Right cardiac atrium (tissue), 5 donors: ENCODE data around the gene KLHL10. TPM values are rescaled to one million over a fixed set of nuclear protein-coding genes. Genes with fewer than 3 reads are reported as not detected.
"Not testable (repeated sequence)": the region's sequence is repeated elsewhere in the genome, so short reads cannot be mapped to it uniquely, and the experiment has no call there.

Source experiments
- ATAC-seq, 2 donors: fragments of 200-7000 bp; cut with Tn5 transposase; one replicate each; pipeline versions ENCODE4 v1.8.0 to v1.9.1; 2020; ENCODE audit warnings: moderate library complexity in 2 of 2, mild to moderate bottlenecking in 1 of 2
- DNase-seq, 3 donors: peaks; one replicate each; pipeline ENCODE4 v3.0.0-alpha.2; 2020
- H3K27ac ChIP-seq: one replicate; pipeline ENCODE4 v1.5.1; 2013; ENCODE audit warnings: mild to moderate bottlenecking, low read length, control low read depth, moderate library complexity
- H3K27me3 ChIP-seq: one replicate; pipeline ENCODE4 v1.6.1; 2013; ENCODE audit not compliant: control insufficient read depth, insufficient read depth
- H3K4me1 ChIP-seq: one replicate; pipeline ENCODE4 v1.6.1; 2013; ENCODE audit warnings: low read length; ENCODE audit not compliant: control insufficient read depth, insufficient read depth
- H3K4me3 ChIP-seq: one replicate; pipeline ENCODE4 v1.5.1; 2013; ENCODE audit warnings: low read length, control low read depth
- H3K9me3 ChIP-seq: one replicate; pipeline ENCODE4 v1.6.1; 2013; ENCODE audit warnings: low read length; ENCODE audit not compliant: control insufficient read depth
- WGBS: extraction: QIAGEN DNeasy Blood & Tissue Kit; methylation state at CpG from one replicate; pipeline ENCODE4 v1.1.7; 2013; 5-methylcytosine and 5-hydroxymethylcytosine counted together
- intact Hi-C, 4 donors: fragments of 100-400 bp; cut with DNase I; formaldehyde crosslinking; loops; one replicate each; pipeline versions ENCODE4 v1.11.0 to v1.14.0; 2022 to 2023
- polyA plus RNA-seq: library from polyadenylated mRNA; stranded (reverse); fragments of 200-250 nt; gene quantifications from one replicate; pipeline ENCODE4 v1.2.3, GENCODE V29; 2013
- total RNA-seq, 4 donors: library from RNA; stranded (reverse); fragmentation: NEBNext Ultra II Directional; extraction: Animal tissue kit (Norgen Biotek cat#: 25700); gene quantifications; one replicate each; pipeline ENCODE4 v1.2.1, GENCODE V29; 2021
- donor health status: healthy with polysubstance abuse.
- donor health status: DM: no; HTN: yes; CAD: no.
- donor health status: DM: no; HTN: no; CAD: no.
- donor health status: DM: no; HTN: yes; CAD: no; lungs with severe emphysema.
- donor health status: DM: yes; HTN: yes; CAD: no.

The KLHL10 gene
- total and polyA plus RNA-seq, 5 donors: 0.09 to 0.33 (median 0.27) TPM; not detected in 1

GRCh38 chr17:41864498-41864835 lies 26.8 kb downstream of the KLHL10 start:
- H3K4me3 ChIP-seq: peak overlapping the region; percentile 87
- no peak for DNase-seq
- intact Hi-C loops: no loop called here
- WGBS: under 1% methylated on average over 25 of the region's 25 CpGs
- H3K4me1 ChIP-seq: peaks cover 4% of the 10 kb centered on the region
- peak overlapping the region; percentile 91 for H3K27ac ChIP-seq
- ATAC-seq: no peak
- no peaks in the 10 kb centered on the region for H3K9me3 ChIP-seq
- no peaks in the 10 kb centered on the region for H3K27me3 ChIP-seq

GRCh38 chr17:41864836-41865595 lies 27.4 kb downstream of the KLHL10 start, which contains the start of gene KLHL11:
KLHL11 (minus strand) TSS chr17:41865423; CDS start chr17:41865370, 53 bp downstream.
- H3K27ac ChIP-seq: peak within 1 kb of the TSS; percentile 91
- H3K4me3 ChIP-seq: peak within 1 kb of the TSS; percentile 87
- H3K27me3 ChIP-seq: no peaks in the 10 kb centered on the region
- H3K9me3 ChIP-seq: no peaks in the 10 kb centered on the region
- ATAC-seq (peak; percentile 97 to 98), DNase-seq (peak; percentile 90 to 95 (median 94))
- H3K4me1 ChIP-seq: peaks cover 4% of the 10 kb centered on the region
- under 1% methylated on average over 90 of the region's 90 CpGs for WGBS
- intact Hi-C loops: no loop called here

GRCh38 chr17:41865596-41865893 lies 27.9 kb downstream of the KLHL10 start:
- 1% methylated on average over 10 of the region's 10 CpGs for WGBS
- DNase-seq (no peak), ATAC-seq (no peak)
- Histone ChIP-seq H3K27ac (peak overlapping the region; percentile 74), H3K9me3 (no peaks in the 10 kb centered on the region), H3K4me3 (peak overlapping the region; percentile 26), H3K27me3 (no peaks in the 10 kb centered on the region), H3K4me1 (peaks cover 4% of the 10 kb centered on the region)
- intact Hi-C loops: no loop called here

- Histone ChIP-seq H3K27me3 (no peaks in the 10 kb centered on the region), H3K4me1 (peaks cover under 1% of the 10 kb centered on the region), H3K27ac (no peak overlapping the region), H3K9me3 (no peaks in the 10 kb centered on the region), H3K4me3 (no peak overlapping the region)
- ATAC-seq: no peak
- no peak for DNase-seq
- 63% methylated on average over 3 of the region's 3 CpGs for WGBS
- intact Hi-C loops: no loop called here
Observed at GRCh38 chr17:41868568-41868967, 30.9 kb downstream of the KLHL10 start.

- H3K27me3 ChIP-seq: no peaks in the 10 kb centered on the region
- DNase-seq (no peak), ATAC-seq (no peak)
- WGBS: 71% methylated on average over 9 of the region's 9 CpGs
- no peak overlapping the region for H3K27ac ChIP-seq
- intact Hi-C loops: no loop called here
- H3K9me3 ChIP-seq: no peaks in the 10 kb centered on the region
- H3K4me1 ChIP-seq: no peaks in the 10 kb centered on the region
- no peak overlapping the region for H3K4me3 ChIP-seq
Observed at GRCh38 chr17:41869426-41869825, 31.8 kb downstream of the KLHL10 start.

- Histone ChIP-seq H3K4me3 (no peak overlapping the region), H3K27me3 (no peaks in the 10 kb centered on the region), H3K9me3 (no peaks in the 10 kb centered on the region), H3K4me1 (no peaks in the 10 kb centered on the region), H3K27ac (no peak overlapping the region)
- DNase-seq: no peak
- no peak for ATAC-seq
- intact Hi-C loops: no loop called here
- 77% methylated on average over 2 of the region's 2 CpGs for WGBS
Observed at GRCh38 chr17:41870097-41870496, 32.5 kb downstream of the KLHL10 start.

- H3K4me1 ChIP-seq: no peaks in the 10 kb centered on the region
- no peak for ATAC-seq
- WGBS: 68% methylated on average over 7 of the region's 7 CpGs
- intact Hi-C loops: no loop called here
- no peak for DNase-seq
- no peak overlapping the region for H3K4me3 ChIP-seq
- H3K27me3 ChIP-seq: no peaks in the 10 kb centered on the region
- H3K9me3 ChIP-seq: no peaks in the 10 kb centered on the region
- no peak overlapping the region for H3K27ac ChIP-seq
Observed at GRCh38 chr17:41870627-41871026, 33.0 kb downstream of the KLHL10 start.

- no peaks in the 10 kb centered on the region for H3K4me1 ChIP-seq
- no peak for DNase-seq
- no peak overlapping the region for H3K4me3 ChIP-seq
- no peaks in the 10 kb centered on the region for H3K9me3 ChIP-seq
- no peak overlapping the region for H3K27ac ChIP-seq
- 95% methylated on average over 10 of the region's 10 CpGs for WGBS
- H3K27me3 ChIP-seq: no peaks in the 10 kb centered on the region
- intact Hi-C loops: no loop called here
- no peak for ATAC-seq
Observed at GRCh38 chr17:41871789-41872188, 34.2 kb downstream of the KLHL10 start.

- Histone ChIP-seq H3K27ac (no peak overlapping the region), H3K27me3 (no peaks in the 10 kb centered on the region), H3K4me3 (no peak overlapping the region), H3K9me3 (no peaks in the 10 kb centered on the region), H3K4me1 (no peaks in the 10 kb centered on the region)
- intact Hi-C loops: no loop called here
- ATAC-seq (no peak), DNase-seq (no peak)
- WGBS: 97% methylated on average over 10 of the region's 10 CpGs
Observed at GRCh38 chr17:41873559-41874292, 36.1 kb downstream of the KLHL10 start.

- H3K27me3 ChIP-seq, H3K9me3 ChIP-seq, DNase-seq, H3K4me3 ChIP-seq, H3K4me1 ChIP-seq, intact Hi-C loops, H3K27ac ChIP-seq: not testable (repeated sequence)
- 96% methylated on average over 9 of the region's 9 CpGs for WGBS
- ATAC-seq: peak in 1 of 2 donors; percentile 25
Observed at GRCh38 chr17:41874293-41874670, 36.7 kb downstream of the KLHL10 start.

GRCh38 chr17:41880130-41880529 lies 42.5 kb downstream of the KLHL10 start:
- H3K4me1 ChIP-seq: no peaks in the 10 kb centered on the region
- H3K27ac ChIP-seq: no peak overlapping the region
- ATAC-seq: no peak
- H3K27me3 ChIP-seq: no peaks in the 10 kb centered on the region
- intact Hi-C loops: no loop called here
- DNase-seq: no peak
- no peaks in the 10 kb centered on the region for H3K9me3 ChIP-seq
- no peak overlapping the region for H3K4me3 ChIP-seq
- WGBS: 88% methylated on average over 4 of the region's 4 CpGs
